ENCODE data around the gene CYP1A2.

CYP1A2 gene

GRCh38 chr15:74781431-74782258, 33.0 kb downstream of the CYP1A2 start, which contains the start of gene CSK:
Gene CSK, plus strand, starts transcription at chr15:74782080. Its CDS starts 16,218 bp downstream, at chr15:74798298.
- no peak for TF ChIP-seq USF1 (IDR thresholded peaks at IDR 0.05)
- no peak for TF ChIP-seq ZBTB7A (IDR thresholded peaks at IDR 0.05; ENCODE audit: low read depth)
- peak; percentile 17; the same call in 1 of the 2 replicates for TF ChIP-seq RAD21 (IDR thresholded peaks at IDR 0.05; ENCODE audit: low read depth)
- peak; percentile 63; the same call in 1 of the 2 replicates for TF ChIP-seq EGR1 (IDR thresholded peaks at IDR 0.05)
- TF ChIP-seq TEAD4 (IDR thresholded peaks at IDR 0.05): no peak
- TF ChIP-seq YY1 (IDR thresholded peaks at IDR 0.05; ENCODE audit: low read depth): no peak
- no peak for TF ChIP-seq NFIC (IDR thresholded peaks at IDR 0.05)
- no peak for TF ChIP-seq CREB1 (IDR thresholded peaks at IDR 0.05; ENCODE audit: low read depth)
- TF ChIP-seq TCF12 (IDR thresholded peaks at IDR 0.05; ENCODE audit: low read depth): no peak
- TF ChIP-seq FOXM1 (IDR thresholded peaks at IDR 0.05; ENCODE audit: borderline replicate concordance, low read depth): no peak
- TF ChIP-seq TAF1 (IDR thresholded peaks at IDR 0.05; ENCODE audit: low read depth): 0 out of 2 replicates have a peak, but pooled peaks have one; percentile 48
- no peak for TF ChIP-seq EP300 (IDR thresholded peaks at IDR 0.05; ENCODE audit: borderline replicate concordance)
- no peak for TF ChIP-seq CEBPB (IDR thresholded peaks at IDR 0.05)
- TF ChIP-seq, protein P1, sequence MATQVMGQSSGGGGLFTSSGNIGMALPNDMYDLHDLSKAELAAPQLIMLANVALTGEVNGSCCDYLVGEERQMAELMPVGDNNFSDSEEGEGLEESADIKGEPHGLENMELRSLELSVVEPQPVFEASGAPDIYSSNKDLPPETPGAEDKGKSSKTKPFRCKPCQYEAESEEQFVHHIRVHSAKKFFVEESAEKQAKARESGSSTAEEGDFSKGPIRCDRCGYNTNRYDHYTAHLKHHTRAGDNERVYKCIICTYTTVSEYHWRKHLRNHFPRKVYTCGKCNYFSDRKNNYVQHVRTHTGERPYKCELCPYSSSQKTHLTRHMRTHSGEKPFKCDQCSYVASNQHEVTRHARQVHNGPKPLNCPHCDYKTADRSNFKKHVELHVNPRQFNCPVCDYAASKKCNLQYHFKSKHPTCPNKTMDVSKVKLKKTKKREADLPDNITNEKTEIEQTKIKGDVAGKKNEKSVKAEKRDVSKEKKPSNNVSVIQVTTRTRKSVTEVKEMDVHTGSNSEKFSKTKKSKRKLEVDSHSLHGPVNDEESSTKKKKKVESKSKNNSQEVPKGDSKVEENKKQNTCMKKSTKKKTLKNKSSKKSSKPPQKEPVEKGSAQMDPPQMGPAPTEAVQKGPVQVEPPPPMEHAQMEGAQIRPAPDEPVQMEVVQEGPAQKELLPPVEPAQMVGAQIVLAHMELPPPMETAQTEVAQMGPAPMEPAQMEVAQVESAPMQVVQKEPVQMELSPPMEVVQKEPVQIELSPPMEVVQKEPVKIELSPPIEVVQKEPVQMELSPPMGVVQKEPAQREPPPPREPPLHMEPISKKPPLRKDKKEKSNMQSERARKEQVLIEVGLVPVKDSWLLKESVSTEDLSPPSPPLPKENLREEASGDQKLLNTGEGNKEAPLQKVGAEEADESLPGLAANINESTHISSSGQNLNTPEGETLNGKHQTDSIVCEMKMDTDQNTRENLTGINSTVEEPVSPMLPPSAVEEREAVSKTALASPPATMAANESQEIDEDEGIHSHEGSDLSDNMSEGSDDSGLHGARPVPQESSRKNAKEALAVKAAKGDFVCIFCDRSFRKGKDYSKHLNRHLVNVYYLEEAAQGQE (IDR thresholded peaks at IDR 0.05; ENCODE audit: low read depth): no peak
- TF ChIP-seq MAX (IDR thresholded peaks at IDR 0.05): 0 out of 2 replicates have a peak, but pooled peaks have one; percentile 5

- no peak for TF ChIP-seq TAF1 (IDR thresholded peaks at IDR 0.05; ENCODE audit: low read depth)
- TF ChIP-seq, protein P1 (IDR thresholded peaks at IDR 0.05; ENCODE audit: low read depth): no peak
- no peak for TF ChIP-seq TCF12 (IDR thresholded peaks at IDR 0.05; ENCODE audit: low read depth)
- no peak for TF ChIP-seq CREB1 (IDR thresholded peaks at IDR 0.05; ENCODE audit: low read depth)
- peak; percentile 90 for TF ChIP-seq ZBTB7A (IDR thresholded peaks at IDR 0.05; ENCODE audit: low read depth)
- peak; percentile 49; the same call in 1 of the 2 replicates for TF ChIP-seq MAX (IDR thresholded peaks at IDR 0.05)
- TF ChIP-seq RAD21 (IDR thresholded peaks at IDR 0.05; ENCODE audit: low read depth): no peak
- no peak for TF ChIP-seq YY1 (IDR thresholded peaks at IDR 0.05; ENCODE audit: low read depth)
- no peak for TF ChIP-seq EGR1 (IDR thresholded peaks at IDR 0.05)
- no peak for TF ChIP-seq TEAD4 (IDR thresholded peaks at IDR 0.05)
- no peak for TF ChIP-seq CEBPB (IDR thresholded peaks at IDR 0.05)
- TF ChIP-seq FOXM1 (IDR thresholded peaks at IDR 0.05; ENCODE audit: borderline replicate concordance, low read depth): no peak
- no peak for TF ChIP-seq NFIC (IDR thresholded peaks at IDR 0.05)
- TF ChIP-seq USF1 (IDR thresholded peaks at IDR 0.05): no peak
- no peak for TF ChIP-seq EP300 (IDR thresholded peaks at IDR 0.05; ENCODE audit: borderline replicate concordance)
Observed at GRCh38 chr15:74782259-74783071, 33.8 kb downstream of the CYP1A2 start.

- TF ChIP-seq EP300 (IDR thresholded peaks at IDR 0.05; ENCODE audit: borderline replicate concordance) (peak; percentile 4; the same call in 1 of the 2 replicates), MAX (IDR thresholded peaks at IDR 0.05) (peak; percentile 93), CEBPB (IDR thresholded peaks at IDR 0.05) (no peak), TAF1 (IDR thresholded peaks at IDR 0.05; ENCODE audit: low read depth) (no peak; the same call in 1 of the 2 replicates), NFIC (IDR thresholded peaks at IDR 0.05) (0 out of 2 replicates have a peak, but pooled peaks have one; percentile 30), TCF12 (IDR thresholded peaks at IDR 0.05; ENCODE audit: low read depth) (peak; percentile 75; the same call in 1 of the 2 replicates)
Observed at GRCh38 chr15:74783072-74783807, 34.6 kb downstream of the CYP1A2 start.

GRCh38 chr15:74783808-74784175, 35.1 kb downstream of the CYP1A2 start:
- TF ChIP-seq YY1 (IDR thresholded peaks at IDR 0.05; ENCODE audit: low read depth): no peak
- TF ChIP-seq ZBTB7A (IDR thresholded peaks at IDR 0.05; ENCODE audit: low read depth): no peak
- TF ChIP-seq MAX (IDR thresholded peaks at IDR 0.05): no peak
- TF ChIP-seq, protein P1 (IDR thresholded peaks at IDR 0.05; ENCODE audit: low read depth): no peak
- TF ChIP-seq USF1 (IDR thresholded peaks at IDR 0.05): no peak
- no peak for TF ChIP-seq NFIC (IDR thresholded peaks at IDR 0.05)
- no peak for TF ChIP-seq TAF1 (IDR thresholded peaks at IDR 0.05; ENCODE audit: low read depth)
- no peak for TF ChIP-seq TCF12 (IDR thresholded peaks at IDR 0.05; ENCODE audit: low read depth)
- TF ChIP-seq TEAD4 (IDR thresholded peaks at IDR 0.05): no peak
- TF ChIP-seq EGR1 (IDR thresholded peaks at IDR 0.05): no peak
- no peak for TF ChIP-seq CREB1 (IDR thresholded peaks at IDR 0.05; ENCODE audit: low read depth)
- TF ChIP-seq CEBPB (IDR thresholded peaks at IDR 0.05): no peak

All from Ishikawa (cell line).